GM18511 (cell line): Measurements from ENCODE around the gene SLC25A45.

Source experiments
- ATAC-seq: cut with Tn5 transposase; IDR thresholded peaks from one replicate; pipeline ENCODE4 v1.9.1; 2021; ENCODE audit warnings: mild to moderate bottlenecking, moderate library complexity; ENCODE audit not compliant: unreplicated experiment

The SLC25A45 gene

GRCh38 chr11:65404638-65405339 is 22.3 kb upstream of the SLC25A45 start:
- ATAC-seq, result no peak

GRCh38 chr11:65404210-65404609 is 21.8 kb upstream of the SLC25A45 start:
- no peak for ATAC-seq

GRCh38 chr11:65403607-65404121 is 21.2 kb upstream of the SLC25A45 start:
- ATAC-seq, result no peak

- no peak for ATAC-seq
Observed at GRCh38 chr11:65402790-65403189, 20.3 kb upstream of the SLC25A45 start.

GRCh38 chr11:65401803-65402248 is 19.4 kb upstream of the SLC25A45 start:
- no peak for ATAC-seq

GRCh38 chr11:65401073-65401802 is 18.8 kb upstream of the SLC25A45 start:
- no peak for ATAC-seq

- no peak for ATAC-seq
Observed at GRCh38 chr11:65400307-65401072, 18.0 kb upstream of the SLC25A45 start.

- no peak for ATAC-seq
Observed at GRCh38 chr11:65399845-65400244, 17.4 kb upstream of the SLC25A45 start.

- ATAC-seq, result no peak
Observed at GRCh38 chr11:65399249-65399648, 16.8 kb upstream of the SLC25A45 start.

GRCh38 chr11:65398362-65398910 is 16.0 kb upstream of the SLC25A45 start:
- ATAC-seq, result no peak

- ATAC-seq, result no peak
Observed at GRCh38 chr11:65396769-65397745, 14.6 kb upstream of the SLC25A45 start.

- ATAC-seq, result no peak
Observed at GRCh38 chr11:65395961-65396530, 13.6 kb upstream of the SLC25A45 start.

GRCh38 chr11:65394125-65394536 is 11.7 kb upstream of the SLC25A45 start:
- no peak for ATAC-seq

GRCh38 chr11:65393513-65394079 is 11.2 kb upstream of the SLC25A45 start:
- ATAC-seq, result no peak

GRCh38 chr11:65392899-65393298 is 10.5 kb upstream of the SLC25A45 start:
- no peak for ATAC-seq

GRCh38 chr11:65392186-65392829 is 9.9 kb upstream of the SLC25A45 start:
- no peak for ATAC-seq

- no peak for ATAC-seq
Observed at GRCh38 chr11:65390996-65391395, 8.6 kb upstream of the SLC25A45 start.

- no peak for ATAC-seq
Observed at GRCh38 chr11:65390099-65390941, 7.9 kb upstream of the SLC25A45 start.
